DMS53 (cell line): Measurements from ENCODE around the gene SCYGR3.

Experiments
- DNase-seq: peaks from one replicate; lab custom pipeline; 2025; lab: John Stamatoyannopoulos, UW

Gene SCYGR3, protein sequence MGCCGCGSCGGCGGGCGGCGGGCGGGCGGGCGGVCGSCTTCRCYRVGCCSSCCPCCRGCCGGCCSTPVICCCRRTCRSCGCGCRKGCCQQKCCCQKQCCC

DNA sequence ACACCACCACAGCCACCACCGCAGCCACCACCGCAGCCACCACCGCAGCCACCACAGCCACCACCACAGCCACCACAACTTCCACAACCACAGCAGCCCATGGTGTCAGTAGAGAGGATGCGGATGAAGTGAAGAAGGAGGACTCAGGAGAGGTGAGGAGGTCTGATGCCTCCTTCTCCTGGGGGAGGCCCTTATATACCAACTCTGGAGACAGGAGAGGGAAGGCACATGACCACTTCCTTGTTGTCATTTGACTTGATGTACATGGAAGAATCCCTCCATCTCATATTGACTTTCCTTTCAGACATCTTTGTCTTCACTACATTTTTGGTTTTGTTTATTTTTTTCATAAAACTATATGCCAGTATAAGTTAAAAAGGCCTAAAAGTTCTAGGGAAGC, at the start of gene SCYGR3:
TSS of gene SCYGR3 (minus strand) at position 101 of the 400 bp plus-strand sequence. CDS start at position 101, 0 bp downstream.
- no peak for DNase-seq

DNA sequence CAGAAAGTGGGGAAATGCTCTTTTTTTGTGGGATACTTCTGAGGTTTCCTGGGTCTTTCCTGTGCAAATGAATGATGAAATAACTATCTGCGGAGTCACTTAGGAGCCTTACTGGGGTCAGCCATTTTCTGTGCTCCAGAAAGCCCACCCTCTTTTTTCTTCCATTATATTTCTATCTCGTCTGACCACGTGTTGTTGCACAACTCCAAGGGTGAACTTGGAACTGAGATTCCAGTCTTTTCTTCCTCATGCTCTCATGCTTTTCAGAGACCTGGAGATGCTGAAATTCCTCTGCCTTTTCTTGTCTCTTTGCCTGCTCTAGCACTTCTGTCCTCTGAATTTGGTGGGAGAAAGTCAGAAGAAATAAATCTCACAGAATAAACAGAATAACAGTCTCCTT, 47.2 kb upstream of the SCYGR3 start:
- no peak for DNase-seq

DNA sequence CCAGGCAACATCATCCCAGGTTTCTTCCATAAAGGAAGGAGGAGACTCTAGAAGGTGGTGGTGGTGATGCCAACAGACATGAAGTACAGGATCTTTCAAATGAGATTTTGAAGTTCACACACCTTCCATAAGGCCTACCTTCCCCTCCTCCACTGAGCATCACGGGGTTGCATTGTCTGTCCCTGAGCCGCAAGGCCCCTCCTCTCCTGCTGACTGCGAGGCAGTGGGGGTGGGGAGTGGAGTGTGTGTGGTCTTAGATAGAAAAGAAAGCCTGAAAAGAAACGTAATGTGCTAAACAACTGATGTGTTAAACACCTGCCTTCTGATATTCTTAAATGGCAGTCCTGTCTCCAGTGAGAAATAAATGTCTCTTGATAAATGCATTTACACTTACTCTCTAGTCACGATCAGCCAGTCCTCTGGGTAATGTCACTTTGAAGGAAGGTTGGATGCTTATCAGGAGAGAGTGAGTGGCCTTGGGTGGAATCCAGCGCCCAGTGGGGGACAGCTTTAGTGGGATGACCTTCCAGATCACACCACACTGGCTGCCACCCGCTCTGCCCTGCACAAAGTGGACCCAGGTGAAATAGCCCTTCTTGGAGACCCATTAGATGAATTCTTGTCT, 46.5 kb upstream of the SCYGR3 start:
- DNase-seq, result no peak

DNA sequence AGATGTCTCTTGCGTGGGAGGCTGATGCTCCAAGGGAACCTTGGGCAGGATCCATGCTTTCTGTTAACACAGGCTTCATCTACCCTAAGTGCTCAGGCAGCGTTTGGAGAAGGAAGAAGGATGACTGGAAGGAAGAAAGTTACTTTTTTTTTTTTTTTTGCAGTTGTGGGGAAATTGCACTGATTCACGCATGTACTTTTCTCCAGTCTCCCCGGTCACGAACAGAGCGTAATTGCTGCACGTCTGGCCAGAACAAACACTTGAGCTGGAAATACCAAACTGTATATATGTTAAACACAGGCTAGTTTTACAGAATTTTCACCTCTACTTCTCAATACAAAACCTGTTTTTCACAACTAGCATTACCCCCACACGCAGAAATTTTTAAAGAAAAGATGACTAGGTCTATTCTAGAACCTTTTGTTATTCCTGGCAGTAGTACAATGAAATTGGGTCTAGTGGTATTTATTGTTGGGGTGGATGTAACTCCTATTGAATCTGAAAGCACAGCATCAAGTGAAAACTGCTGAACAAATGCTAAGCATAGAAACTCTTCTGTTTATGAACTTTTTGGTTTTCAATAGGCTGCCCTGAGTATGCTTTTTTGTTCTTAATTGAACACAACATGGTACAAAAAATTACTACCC, 42.7 kb upstream of the SCYGR3 start:
- DNase-seq, result peak; percentile 3

DNA sequence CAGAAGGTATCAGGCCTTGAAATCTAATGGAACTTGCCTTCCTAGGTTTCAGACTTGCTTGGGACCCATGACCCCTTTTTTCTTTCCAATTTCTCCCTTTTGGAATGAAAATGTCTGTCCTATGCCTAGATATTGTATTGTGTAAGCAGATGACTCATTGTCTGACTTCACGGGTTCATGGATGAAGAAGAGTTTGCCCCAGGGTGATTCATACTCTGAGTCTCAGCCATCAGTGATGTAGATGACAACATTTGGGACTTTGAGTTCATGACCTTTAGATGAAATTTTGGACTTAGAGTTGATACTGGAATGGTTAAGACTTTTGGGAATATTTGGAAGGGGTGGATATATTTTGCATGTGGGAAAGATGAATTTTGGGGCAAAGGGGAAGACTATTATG, 40.8 kb upstream of the SCYGR3 start:
- peak; percentile 85 for DNase-seq

DNA sequence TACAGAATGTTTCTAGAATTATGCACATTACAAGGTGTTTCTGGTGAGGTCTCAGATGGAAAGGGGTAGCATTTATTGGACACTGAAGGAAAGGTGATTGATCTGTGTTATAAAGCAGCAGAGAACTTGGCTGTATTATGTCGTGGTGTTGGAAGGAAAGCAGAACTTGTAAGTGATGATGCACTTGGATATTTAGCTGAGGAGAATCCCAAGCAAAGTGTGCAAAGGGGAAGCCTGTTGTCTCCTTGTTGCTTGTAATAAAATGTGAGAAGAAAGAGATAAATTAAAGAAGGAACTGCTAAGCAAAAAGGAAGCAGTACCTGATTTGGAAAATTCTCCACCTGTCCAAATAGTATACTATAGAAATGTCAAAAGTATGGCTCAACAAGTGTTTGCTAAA, 39.8 kb upstream of the SCYGR3 start:
- DNase-seq, result peak; percentile 8

DNA sequence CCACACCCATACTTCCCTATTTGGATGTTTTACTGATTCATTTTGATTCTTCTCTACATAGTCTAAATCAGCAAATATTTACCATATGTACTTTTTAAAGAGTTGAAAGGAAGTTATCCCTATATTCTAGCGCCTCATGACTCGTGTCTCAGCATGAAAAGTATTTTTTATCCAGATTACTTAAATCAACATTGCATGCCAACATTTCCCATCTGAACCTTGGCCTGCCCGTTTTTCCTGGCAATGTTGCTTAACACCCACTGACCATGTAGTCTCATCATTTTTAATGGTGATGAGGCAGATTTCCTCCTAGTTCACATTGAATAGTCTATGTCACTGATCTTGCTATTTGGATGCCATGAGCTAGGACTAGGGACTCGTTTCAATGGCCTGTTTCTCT, 38.8 kb upstream of the SCYGR3 start:
- DNase-seq, result peak; percentile 31

DNA sequence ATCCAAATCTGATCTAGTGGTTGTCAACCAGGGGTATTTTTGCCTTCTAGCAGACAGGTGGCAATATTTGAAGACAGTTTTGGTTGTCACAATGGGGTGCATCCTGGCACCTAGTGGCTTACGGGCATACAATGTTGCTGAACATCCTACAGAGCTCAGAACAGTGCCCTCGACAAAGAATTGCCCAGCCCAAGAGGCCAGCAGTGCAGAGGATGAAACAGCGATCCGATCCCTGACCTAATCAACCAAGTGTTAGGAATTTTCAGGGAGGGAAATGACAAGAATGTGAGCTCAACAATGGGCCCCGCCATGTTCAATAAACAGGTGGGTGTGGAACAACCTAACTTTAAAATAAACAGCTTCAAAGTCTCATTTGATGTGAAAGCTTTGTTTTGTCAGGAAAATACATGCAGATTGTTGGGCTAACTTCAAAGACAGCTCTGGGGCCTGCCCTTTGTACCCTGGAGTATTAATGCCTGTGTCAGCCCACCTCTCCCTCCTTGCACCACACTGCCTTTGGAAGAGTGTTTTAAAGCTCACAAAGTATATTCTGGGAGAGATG, 29.4 kb upstream of the SCYGR3 start:
- no peak for DNase-seq

DNA sequence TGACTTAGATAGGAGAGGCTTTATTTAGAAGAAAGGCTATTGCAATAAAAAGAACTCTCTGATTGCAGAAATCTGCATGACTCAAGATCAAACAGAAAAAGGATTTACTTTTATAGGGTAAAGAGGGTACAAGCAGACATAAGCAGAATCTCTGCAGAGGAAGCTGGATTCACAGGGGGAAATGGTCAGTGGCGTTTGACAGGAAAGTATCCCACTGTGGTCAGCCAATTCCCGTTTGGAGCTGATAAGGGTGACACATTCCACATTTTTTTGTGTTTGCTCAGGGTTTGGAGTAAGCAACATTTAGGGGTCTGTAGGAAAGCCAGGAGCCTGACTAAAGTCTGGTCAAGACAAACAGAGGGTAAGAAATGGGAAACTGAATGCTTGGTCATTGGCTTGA, 28.0 kb upstream of the SCYGR3 start:
- no peak for DNase-seq

DNA sequence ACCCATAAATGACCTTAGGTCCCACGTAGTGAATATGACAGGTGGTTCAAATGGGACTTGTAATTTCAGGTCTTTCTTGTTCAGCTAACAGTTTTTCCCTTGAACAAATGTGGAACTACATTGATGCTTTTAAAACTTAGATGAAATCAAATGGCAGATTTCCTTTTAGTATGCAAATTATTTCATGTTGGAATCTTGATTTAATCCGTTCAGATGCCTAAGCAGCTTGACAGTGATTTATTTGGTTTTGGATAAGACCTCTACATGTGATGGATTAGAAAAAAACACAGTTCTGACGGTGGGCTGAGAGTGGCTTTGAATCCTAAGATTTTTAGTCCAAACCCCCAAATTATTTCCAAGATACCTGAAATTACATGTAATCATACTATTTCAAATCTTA, 19.6 kb upstream of the SCYGR3 start:
- DNase-seq, result no peak

DNA sequence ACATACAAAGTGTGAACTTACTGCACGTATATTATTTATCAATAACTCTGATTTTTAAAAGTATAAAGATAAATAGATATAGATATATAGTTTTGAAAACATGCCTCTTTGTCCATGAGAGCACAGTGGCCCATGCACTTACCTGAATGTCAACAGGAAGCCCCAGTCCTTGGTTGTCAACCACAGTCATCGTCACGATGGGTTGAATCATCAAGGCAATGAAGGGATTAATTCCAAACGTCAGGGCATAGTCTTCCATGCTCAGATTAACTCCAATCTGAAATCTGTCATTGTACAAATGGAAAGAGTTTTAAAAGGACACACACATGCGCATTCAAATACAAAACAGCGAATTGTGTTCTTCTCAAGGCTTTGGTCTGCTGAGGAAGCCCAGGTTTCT, 18.2 kb upstream of the SCYGR3 start:
- no peak for DNase-seq

DNA sequence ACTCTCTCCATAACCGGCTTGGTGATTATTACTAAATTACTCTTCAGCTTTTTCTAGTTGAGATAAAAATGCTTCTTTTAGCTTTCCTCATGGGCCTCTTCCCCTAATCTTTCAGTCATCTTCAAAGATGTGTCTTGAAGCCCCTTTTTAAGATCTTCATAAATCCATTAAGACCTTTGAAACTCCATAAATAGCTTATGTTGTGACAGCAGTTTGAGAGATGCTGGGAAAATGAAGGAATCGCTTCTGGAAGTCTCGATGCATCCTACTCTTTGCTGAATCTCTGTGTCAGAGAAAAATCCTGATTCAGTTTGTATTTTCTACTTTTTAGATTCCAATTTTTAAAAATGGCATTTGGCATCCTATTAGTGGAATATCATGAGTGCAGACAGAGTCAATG, 15.7 kb upstream of the SCYGR3 start:
- no peak for DNase-seq

DNA sequence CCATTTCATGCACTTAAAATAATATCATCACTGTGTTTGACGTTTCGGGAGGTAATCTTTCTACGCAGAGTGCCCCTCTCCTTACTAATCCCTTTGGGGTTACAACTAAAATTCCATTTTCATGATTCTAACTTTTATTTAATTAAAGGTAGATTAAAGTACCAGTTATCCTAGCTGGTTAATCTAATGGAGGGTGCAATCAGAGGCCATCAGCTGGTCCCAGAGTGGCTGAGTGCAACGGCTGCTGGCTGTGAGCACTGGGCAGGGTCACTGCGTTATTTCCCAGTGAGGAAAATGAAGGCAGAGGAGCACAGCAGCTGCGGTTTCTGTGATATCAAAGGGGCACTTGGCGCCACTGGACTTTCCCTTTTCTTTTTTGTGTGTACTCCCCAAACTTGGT, 14.8 kb upstream of the SCYGR3 start:
- DNase-seq, result no peak

DNA sequence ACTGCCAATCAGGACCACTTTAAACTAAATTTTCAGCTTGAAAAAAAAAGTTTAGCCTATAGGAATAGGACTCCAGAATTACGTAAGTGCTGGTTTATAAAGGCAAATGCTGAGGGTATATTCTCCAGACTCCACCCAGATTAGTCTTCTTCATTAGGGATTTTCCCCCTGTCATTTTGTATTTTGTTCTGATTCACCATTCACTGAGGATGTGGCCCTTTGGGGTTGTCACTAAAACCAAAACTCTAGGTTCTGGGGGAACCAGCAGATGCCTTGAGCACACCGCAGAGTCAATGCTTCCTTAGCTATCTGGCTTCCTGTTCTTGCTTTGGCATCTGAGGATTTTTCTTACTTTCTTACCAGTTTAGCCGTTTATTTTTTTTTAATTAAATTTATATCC, 13.1 kb upstream of the SCYGR3 start:
- no peak for DNase-seq

DNA sequence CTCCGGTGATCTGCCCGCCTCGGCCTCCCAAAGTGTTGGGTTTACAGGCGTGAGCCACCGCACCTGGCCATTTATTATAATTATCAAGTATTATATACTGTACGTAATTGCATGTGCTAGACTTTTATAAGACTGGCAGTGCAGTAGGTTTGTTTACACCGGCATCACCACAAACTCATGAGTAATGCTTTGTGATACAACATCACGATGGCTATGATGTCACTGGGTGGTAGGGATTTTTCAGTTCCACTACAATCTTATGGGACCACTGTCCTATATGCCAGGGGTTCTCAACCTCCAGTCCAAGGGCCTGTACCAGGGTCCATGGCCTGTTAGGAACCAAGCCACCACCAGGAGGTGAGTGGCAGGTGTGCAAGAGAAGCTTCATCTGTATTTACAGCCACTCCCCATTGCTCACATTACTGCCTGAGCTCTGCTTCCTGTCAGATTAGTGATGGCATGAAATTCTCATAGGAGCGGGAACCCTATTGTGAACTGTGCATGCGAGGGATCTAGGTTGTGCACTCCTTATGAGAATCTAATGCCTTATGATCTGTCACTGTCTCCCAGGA, 12.0 kb upstream of the SCYGR3 start:
- peak; percentile 41 for DNase-seq

DNA sequence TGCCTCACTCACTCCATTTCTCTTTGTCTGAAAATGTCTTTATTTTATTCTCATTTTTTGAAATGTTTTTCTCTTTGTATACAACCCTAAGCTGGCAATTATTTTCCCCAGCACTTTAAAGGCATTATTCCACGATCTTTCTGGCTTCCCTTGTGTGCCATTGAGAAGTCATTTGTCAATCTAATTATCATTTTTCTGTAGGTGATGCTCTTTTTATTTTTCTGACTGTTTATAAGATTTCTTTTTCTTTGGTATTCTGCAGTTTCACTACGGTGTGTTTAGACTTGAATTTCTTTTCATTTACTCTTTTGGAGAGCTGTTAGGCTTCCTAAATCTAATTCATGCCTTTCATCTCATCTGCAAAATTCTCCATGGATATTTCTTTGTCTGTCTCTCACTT, 10.8 kb upstream of the SCYGR3 start:
- DNase-seq, result no peak

DNA sequence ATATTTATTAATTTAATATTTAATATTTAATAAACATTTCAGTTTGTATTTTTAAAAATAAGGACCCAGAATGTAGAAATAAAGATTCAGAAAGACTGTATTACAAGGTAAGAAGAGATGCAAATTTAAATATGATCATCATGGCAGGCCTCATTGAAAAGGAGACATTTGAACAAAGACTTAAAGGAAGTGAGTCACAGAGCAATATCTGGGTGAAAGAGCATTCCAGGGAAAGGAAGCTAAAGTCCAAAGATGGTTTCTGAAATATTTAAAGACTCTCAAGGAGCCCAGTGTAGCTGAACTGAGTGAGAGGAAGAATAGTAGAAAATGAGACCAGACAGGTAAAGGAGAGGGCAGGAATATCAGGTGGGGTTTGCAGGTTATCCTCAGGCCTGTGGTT, 8.6 kb upstream of the SCYGR3 start:
- peak; percentile 13 for DNase-seq

DNA sequence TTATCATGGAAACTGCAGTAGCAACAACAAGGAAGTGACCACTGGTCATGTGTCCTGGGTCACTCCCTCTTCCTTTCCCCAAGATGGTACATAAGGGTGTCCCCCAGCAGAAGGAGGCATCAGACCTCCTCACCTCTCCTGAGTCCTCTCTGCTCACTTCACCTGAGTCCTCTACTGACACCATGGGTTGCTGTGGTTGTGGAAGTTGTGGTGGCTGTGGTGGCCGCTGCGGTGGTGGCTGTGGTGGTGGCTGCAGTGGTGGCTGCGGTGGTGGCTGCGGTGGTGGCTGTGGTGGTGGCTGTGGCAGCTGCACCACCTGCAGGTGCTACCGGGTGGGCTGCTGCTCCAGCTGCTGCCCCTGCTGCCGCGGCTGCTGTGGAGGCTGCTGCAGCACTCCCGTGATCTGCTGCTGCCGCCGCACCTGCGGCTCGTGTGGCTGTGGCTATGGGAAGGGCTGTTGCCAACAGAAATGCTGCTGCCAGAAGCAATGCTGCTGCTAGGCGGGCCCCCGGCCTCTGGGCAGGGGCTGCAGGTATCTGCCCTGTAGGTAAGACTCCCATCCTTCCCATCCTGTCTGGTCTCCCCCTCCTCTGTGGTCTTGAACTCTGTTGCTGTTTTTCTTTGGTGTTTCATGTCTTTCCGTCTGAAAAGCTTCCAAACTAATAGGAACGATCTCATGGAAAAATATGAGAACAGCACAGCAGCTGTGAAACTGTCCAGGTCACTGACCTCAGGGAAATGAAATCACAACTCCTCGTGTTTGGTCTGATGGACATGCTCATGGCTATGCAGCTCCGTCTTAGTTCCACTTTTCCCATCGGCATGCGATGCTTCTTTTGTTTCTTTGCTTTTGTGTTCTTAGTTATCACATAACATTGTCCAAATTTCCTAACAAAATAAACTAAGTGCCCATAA, 2.9 kb upstream of the SCYGR3 start, which contains the start of gene SCYGR4:
TSS of gene SCYGR4 (plus strand) at position 183 of the 915 bp plus-strand sequence. CDS start at position 183, 0 bp downstream.
- no peak for DNase-seq

DNA sequence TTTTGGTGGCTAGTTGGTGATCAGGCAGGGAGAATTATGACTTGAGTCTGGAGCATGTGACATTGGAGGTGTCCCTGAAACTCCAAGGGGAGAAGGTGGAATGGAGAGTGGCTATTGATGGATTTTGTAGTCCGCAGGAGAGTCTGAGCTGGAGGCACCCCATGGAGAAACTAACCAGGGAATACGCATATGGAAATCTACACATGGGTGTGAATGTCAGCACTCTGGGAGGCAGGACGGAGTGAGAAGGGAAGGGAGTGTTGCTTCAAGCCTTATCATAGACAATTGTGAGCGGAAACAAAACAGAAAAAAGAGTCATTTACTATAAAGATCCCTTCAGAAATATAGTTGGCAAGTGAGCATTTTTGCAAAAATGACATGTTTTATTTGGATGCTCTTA, 2.0 kb upstream of the SCYGR3 start:
- no peak for DNase-seq

DNA sequence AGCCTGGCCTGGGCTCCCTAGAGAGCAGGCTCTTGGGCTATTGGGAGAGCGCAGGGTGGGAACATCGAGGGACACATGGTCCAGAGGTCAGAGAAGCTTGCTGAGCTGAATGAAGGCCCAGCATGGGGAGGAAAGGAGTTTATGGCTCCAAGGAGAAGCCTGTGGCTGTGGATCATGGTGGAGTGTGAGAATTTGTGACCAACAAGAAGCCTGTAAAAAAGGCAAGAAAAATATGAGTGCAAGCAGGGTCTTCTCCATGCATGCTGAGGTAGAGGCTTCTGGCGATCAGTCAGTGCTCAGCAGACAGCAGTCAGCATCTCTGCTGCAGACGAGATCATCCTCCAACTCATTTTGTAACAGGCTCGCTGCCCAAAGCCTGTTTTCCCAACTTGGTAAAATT, 1.3 kb upstream of the SCYGR3 start:
- no peak for DNase-seq

DNA sequence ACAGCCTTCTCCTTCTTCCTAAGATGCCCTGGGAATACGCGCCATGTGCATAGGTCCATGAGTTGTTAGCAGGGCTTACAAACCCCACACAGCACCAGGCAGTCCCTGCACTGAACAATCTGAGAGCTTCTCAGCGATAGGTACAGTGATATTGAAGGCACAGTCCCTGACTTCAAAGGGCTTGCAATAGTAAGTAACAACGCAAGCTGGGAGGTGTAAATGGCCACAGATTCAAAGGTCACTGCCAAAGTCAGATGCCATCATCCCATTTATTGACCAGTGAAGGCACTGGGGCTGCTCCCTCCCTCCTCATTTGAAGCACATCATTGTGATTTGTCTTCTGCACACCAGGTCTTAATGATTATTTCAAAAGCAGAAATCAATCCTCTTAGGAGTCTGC, 541 bp upstream of the SCYGR3 start:
- DNase-seq, result no peak

DNA sequence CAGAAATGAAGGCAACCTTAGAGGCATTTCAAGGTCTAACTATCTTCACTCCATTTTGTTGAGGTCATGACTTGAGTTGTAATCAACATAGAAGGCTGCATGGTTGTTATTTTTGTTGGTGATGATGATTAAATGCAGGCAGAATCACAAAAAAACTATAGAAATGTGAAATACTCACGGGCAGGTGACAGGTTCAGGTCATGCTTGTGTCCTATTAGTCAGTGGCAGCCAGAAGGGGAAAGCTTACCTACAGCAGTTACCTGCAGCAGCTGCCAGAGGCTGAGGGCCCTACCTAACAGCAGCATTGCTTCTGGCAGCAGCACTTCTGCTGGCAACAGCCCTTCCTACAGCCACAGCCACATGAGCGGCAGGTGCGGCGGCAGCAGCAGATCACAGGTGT, 394 bp downstream of the SCYGR3 start:
- peak; percentile 9 for DNase-seq
